ENCODE data around the gene CDC123.
A peak's percentile ranks its signal among the peaks of the same experiment; 100 is the strongest.

The CDC123 gene

GRCh38 chr10:12299222-12299965 lies 103.4 kb downstream of the CDC123 start:
- peak; percentile 56 for DNase-seq (ENCODE audit: low spot score)

Data from putamen (tissue), 1 donor.